NCI-H345 (cell line): ENCODE data around the gene LRCH1.

ENCODE experiments used
- DNase-seq: peaks from one replicate; lab custom pipeline; 2025; lab: John Stamatoyannopoulos, UW

The LRCH1 gene

DNA sequence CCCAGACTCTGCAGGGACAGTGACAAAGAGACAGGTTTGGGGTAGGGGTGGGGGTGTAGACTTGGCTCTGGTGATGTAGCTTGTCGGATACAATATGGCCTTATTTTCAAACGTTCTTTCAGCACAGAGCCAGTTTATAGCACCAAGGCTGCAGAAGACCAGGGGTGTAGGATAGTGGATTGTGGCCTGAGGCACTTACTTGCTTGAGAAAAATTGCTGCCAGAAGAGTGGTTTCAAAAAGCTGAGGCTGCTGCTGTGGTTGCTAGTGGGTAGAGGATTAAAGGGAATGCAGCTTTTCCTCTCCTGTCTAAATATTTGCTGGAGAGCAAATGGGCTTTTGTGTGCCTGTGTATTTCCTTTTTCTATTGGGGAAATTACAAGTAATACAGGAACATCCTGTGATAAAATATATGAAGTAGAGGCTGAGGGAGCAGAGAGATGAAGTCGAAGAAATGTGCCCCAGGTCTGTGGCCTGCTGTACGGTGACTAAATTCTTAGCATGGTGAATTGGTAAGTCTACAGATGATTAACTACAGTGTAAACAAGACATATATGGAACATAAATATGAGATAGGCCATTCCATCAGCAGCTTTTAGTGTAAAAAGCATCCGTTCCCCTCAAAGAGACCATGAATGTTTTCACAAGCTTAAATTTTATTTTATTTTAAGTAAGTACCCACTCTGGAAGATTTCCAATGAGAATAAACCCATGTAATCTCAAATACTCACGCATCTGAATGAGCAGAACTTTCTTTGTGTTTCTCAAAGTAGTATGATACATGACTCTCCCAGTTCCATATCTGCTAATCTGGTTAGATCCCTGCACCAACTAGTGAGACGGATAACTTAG, 112.9 kb downstream of the LRCH1 start:
- DNase-seq: no peak

DNA sequence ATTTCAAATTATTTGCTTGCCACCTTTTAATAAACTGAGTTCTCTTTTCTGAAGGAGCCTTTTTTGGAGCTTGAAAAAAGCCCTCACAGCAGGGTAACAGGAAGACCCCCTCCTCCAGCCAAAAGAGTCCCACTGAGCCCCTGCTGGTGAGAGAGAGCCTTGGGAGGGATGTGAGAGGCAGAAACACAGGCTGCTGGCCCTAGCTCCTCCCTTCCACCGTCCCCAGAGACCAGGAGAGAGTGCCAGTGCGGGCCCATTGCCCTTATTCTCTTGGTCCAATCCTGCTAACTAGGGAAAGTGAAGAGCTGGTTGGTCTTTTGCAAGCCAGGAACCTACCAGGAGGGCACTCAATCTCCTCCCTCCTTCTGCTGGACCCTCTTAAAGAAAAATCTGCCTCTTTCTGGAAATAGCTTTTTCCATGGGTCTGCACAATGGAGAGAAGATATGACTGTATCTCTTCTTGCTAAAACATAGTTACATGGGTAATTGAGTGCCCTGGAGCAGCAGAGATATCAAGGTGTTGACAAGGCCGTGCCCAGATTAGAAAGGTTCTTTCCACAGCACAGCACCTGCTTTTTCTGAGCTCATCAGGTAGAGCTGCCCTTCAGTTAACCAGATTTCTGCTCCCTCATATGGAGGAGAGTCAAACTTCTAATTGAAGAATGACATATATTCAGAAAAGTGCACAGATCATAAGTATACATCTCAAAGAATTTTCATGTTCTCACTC, 113.9 kb downstream of the LRCH1 start:
- no peak for DNase-seq

DNA sequence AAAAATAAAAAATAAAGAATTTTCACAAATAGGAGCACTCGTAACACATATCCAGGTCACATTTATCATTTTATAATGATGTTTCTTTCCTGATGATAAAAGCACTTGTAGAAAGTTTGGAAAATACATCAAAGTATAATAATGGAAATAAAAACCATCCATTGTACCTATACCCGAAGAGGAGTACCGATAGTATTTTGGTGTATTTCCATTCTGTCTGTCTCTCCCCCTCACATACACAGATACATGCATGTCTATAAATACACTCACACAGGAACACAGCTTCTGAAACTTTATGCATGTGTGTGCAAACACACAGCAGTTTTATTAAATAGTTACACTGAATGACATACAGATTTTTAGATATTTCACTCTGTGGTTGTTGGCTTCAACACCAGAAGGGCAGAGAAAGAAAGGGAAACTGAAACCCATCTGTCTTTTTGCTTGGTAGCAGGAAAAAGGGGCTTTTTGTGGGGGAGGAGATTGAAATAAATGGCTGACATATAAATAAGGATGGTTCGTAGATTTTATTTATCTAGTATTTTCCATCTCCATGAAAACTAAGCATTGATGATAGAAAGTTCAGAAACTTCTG, 114.8 kb downstream of the LRCH1 start:
- no peak for DNase-seq

GRCh38 chr13:46668302-46668720, 115.3 kb downstream of the LRCH1 start:
- DNase-seq: no peak

DNA sequence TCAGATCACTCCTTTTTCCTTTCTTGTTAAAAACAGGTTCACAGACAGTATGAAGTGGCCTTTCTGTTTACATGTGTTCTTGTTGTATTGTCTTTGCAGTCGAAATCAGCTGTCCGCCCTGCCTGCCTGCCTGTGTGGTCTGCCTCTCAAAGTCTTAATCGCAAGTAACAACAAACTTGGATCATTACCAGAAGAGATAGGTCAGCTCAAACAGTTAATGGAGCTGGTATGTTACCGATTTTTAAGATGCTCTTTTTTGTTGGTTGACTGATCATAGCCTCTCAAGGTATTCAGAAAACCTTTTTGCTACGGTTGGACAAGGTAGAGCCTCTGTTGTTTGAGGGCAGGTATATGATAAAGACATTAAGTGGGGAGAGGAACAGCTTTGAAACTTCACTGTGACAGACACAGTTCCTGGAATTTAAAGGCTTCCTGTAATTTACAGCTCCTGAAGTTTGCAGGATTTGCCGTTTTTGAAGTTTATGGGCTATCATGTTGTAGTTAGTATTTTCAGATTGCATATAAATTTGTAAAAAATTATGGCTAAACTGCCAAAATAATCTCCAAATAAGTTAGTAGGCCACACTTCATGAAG, 116.1 kb downstream of the LRCH1 start:
- no peak for DNase-seq

DNA sequence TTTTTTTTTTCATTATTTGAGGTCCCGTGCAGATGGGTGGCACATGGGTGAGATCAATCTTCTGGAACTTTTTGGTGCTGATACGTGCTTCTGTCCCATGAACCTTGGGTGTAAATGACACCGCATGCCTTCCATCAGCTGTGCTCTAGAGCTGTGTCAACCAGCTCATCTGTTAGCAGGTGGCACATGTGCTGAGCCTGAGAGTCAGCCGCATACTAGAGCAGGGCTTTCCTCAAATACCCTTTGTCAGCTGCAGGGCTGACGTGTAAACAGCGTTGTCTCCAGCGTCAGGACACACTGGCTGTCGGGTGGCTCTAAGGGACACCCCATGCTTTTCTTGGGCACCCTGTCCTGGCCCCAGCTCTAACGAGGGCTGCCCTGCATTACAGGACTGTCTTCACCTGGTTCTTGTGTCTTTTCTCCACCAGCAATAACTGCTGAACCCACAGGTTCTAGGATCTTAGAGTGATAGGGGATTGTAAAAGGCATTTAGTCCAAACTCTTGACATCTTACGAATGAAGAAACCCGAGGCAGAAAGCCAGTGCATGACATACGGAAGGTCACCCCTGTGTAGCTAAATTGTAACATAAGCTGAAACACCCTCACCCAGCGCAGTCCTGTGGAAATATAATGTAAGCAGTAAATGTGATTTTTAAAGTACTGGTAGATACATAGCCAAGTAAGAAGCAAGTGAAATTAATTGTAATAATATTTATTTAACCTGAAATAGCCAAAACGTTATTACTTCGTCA, 119.5 kb downstream of the LRCH1 start:
- no peak for DNase-seq

DNA sequence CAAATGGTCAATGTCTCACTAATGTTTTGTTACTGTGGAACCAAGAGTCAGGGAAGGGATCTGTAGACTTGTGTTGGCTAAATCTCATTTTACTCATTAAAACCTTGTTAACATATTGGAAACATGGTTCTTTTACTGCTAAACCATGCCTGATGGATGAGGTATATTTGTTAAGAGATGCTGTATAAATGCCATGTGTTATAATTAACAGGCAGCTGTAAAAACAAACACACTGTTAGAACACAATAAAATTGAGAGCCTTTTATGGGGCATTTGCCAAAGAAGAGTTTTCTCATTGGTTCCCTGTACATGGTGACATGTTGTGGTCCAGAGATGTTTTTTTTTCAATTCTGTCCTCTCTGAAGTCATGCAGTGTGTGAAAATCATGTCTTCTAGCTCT, 122.0 kb downstream of the LRCH1 start:
- peak; percentile 48 for DNase-seq

DNA sequence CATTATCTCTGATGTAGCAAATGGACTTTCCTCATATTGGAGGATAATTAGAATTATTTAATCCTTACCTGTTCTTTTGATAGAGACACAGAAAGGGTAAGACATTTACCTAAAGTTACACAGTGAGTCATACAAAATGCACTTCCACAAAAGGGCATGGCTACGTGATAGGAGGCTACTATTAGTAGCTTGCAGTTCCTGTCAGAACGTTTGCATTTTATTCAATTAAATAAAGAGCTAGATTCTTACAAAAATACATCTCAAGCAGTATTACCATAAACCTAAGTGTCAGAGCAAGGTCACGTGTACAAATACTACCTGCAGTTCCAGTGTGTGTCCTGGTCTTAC, 123.4 kb downstream of the LRCH1 start:
- no peak for DNase-seq

DNA sequence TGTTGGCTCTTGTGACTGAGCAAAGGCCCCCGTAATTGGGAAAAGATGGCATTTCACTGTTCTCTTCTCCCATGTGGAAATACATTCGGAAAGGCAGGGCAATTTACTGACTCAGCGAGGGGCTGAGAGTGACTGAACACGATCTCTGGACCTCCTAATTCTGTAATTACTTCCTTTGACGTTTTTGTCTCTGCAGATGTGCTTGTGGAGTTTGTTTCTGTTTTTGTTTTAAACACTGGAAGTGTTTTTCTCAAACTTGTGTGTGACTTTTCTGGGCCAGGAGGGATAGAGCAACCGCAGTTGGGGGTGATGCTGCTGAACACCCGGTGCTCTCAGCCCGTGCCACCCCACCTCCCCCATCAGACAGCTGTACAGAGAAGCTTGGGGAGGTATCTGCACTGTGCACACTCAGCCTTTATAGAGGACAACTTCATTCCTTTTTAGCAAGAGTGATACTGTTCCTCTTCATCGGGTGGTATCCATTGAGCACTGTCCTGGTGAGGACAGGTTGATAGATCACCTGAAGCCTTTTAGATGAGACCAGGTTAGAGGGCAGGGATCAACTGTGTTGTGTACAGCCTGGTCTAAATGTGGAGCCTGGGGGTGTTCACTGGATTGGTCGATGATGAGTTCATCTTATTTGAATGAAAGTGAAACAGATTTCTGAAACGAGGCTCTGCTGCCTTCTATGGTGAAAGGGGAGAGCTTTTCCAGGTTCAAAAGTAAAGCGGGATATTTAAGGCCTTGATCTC, 126.6 kb downstream of the LRCH1 start:
- DNase-seq: no peak

DNA sequence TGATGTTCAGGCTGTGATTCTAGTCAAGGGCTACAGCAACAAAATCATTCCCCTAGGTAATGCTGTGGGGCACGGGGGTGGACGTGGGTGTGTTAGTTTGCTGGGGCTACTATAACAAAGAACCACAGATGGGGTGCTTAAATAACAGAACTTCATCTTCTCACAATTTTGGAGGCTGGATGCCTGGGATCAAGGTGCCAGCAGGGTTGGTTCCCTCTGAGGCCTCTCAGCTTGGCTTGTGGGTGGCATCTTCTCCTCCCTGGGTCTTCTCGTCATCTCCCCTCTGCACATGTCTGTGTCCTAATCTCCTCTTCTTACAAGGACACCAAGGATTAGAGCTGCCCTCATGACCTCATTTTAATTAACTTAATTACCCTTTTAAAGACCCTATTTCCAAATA, 129.0 kb downstream of the LRCH1 start:
- no peak for DNase-seq

DNA sequence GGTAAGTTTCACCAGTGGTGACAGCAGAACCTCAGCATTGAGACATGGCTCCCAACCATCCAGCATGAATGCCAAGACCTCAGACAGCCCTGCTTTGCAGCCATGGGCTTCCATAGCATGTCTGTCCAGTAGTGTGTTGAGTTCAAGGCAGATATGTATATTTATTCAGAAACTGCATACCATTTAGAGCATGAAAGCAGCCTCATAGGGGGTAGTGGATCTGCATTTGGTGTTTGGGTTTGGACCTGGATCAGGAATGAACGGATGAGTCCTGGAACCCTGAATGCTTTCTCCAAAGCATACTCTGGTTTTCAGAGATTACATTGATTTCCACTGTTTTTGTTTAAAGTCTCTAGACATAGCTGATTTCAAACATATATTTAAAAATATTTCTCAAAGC, 129.7 kb downstream of the LRCH1 start:
- no peak for DNase-seq

DNA sequence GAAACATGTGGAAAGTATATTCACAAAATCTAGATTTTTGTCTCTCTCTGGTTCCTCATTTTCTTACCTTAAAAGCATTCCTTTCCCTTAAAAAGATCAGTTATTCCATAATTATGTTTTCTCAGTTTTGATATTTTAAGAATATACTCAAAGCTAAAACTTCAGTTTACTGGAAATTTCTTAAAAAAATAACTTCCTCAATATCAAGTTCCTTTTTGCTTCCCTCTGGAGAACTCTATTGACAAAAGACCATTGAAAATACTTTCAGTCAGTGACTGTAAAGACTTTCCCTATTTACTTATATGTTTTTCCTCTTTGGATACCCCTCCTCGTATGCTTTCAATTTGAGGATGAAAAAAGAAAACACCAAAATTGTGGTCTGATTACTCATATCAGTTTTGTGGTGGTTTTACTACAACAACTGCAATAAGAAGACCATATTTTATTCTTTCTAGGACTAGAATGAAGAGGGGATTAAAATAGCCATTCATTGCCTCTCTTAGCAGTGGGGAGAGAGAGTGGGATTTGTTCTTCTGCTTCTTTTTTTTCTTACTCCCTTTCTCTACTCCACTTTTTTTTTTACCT, 130.8 kb downstream of the LRCH1 start:
- no peak for DNase-seq

DNA sequence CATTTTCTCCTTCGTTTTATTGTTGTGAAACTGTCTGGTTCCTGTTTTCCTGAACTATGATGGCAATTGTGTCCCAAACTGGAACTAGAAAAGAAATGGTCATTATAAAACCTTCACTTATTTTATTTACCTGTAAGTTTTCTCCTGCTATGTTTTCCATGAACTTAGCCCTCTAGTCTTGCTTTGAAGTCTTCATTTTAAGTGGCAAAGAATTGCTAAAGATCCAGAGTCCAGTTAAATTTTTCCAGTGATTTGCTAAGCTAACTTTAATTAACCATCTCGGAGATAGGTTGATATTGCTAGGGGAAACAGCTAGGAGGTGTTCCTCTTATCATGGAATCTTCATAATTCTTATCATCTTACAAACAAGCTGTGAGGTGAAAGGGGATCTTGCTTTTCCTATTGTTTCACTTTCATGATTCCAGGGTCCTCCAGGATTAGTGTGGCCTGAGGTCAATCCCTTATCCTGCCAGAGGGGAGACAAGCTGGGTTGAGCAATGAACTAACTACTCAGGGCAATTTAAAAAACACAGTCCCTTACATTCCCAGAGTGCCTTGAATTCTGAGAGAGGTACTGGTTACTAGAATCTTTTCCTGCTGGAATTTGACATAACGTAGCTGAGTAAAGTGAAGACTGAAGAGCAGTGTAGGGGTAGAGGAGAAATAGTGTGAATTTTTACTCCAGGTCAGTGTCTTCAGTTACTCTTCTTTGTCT, 131.5 kb downstream of the LRCH1 start:
- DNase-seq: no peak

DNA sequence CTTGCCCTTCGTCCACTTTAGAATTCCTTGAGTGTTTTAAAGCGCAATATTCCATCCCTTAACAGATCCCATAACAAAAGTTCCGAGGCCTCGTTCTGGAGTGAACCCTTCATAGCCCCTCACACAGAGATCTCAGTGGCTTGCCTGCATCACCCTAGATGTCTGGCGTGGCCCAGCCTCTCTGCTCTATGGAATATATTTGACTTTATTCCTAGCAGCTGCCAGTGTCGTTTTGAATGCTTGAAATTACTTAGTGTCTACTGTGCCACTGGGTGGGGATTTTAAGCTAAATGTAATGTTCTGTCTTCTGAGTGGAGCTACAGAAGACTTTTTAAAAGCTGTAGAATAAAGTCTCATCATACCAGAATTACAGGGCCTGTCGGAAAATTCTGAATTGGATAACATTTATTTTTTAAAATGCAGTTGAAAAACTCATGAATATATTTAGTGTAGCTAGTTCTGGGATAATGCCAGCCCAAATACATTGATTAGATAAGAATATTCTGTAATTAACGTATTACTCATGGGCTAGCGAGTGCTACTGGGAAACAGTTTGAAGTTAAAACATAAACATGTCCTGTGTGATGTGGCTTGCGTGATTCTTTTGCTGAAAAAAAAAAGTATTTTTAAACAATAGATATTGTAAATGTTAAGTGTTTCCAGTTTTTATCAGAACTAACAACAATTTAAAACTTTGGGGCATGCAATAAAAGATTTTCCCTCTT, 132.2 kb downstream of the LRCH1 start:
- no peak for DNase-seq

DNA sequence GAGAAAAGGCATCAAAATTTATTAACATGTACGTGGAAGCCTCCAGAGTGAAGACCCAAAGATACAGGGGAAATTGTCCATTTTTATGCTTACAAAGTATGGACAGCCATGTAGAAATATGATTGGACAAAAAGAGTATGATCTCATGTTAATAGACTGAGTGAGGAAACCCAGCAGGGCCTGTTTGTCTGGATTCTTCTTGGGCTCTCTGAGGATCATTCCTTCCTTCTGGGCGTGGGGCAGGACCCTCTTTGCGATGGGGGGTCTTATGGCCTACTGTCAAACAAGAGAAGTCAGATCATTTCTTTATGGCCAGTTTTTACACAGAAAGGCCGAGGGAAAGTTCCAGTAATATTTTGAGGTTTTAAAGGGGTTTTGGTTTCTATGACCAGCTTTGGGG, 133.2 kb downstream of the LRCH1 start:
- DNase-seq: no peak

- no peak for DNase-seq
Measured at GRCh38 chr13:46687810-46688209, 134.8 kb downstream of the LRCH1 start.

- no peak for DNase-seq
Measured at GRCh38 chr13:46688306-46688705, 135.3 kb downstream of the LRCH1 start.

- no peak for DNase-seq
Measured at GRCh38 chr13:46698014-46698413, 145.0 kb downstream of the LRCH1 start.

DNA sequence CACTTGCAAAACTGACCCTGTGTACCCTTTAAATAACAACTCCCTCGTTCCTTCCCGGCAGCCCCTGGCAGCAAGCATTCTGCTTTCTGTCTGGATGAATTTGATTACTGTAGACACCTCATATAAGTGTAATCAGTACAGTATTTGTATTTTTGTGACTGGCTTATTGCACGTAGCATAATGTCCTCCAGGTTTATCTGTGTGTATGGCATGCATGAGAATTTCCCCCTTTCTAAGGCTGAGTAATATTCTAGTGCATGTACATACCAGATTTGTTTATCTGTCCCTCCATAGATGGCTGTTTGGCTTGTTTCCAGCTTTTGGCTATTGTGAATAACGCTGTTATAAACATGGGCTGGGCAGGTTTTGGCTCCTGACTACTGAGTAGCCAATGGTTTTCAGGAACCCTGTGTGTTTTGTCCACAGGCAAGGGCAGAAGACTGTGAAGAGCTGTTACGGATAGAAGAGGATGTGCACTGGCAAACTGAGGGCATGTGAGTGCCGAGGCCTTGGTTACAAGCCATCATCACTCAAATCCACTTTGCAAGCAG, 146.0 kb downstream of the LRCH1 start:
- no peak for DNase-seq
